CD4-positive, CD25-positive, alpha-beta regulatory T cell (primary cell): ENCODE data around the gene EPB41L4A. TPM values are rescaled to one million over a fixed set of nuclear protein-coding genes. Genes with fewer than 3 reads are reported as not detected.

ENCODE experiments used
- ATAC-seq, 2 donors: fragments of 150-1000 bp; cut with Tn5 transposase; one replicate each; pipeline ENCODE4 v1.10.0; 2021; ENCODE audit warnings: low read depth in 2 of 2, moderate number of reproducible peaks in 2 of 2, moderate library complexity in 1 of 2
- DNase-seq, 3 donors: peaks; one replicate each; pipeline versions ENCODE4 v3.0.0 to v3.0.0-alpha.2; 2012 to 2022; ENCODE audit warnings: mixed read lengths in 1 of 3
- H3K27ac ChIP-seq: one replicate; pipeline ENCODE4 v1.7.0; 2013; ENCODE audit warnings: mild to moderate bottlenecking, low read length; ENCODE audit not compliant: insufficient read depth, poor library complexity, severe bottlenecking
- H3K27me3 ChIP-seq: one replicate; pipeline ENCODE4 v1.7.0; 2013; ENCODE audit warnings: low read length; ENCODE audit not compliant: control insufficient read depth, insufficient read depth
- H3K36me3 ChIP-seq: one replicate; pipeline ENCODE4 v1.7.0; 2013; ENCODE audit warnings: mild to moderate bottlenecking, low read length, moderate library complexity; ENCODE audit not compliant: control insufficient read depth, insufficient read depth
- H3K4me1 ChIP-seq: 2 replicates; pipeline ENCODE4 v1.7.0; 2013; ENCODE audit warnings: mild to moderate bottlenecking, low read length; ENCODE audit not compliant: insufficient read depth, control insufficient read depth, poor library complexity, severe bottlenecking
- H3K4me3 ChIP-seq: one replicate; pipeline ENCODE4 v1.7.0; 2013; ENCODE audit warnings: low read depth, mild to moderate bottlenecking, low read length, moderate library complexity
- H3K9me3 ChIP-seq, 2 experiments: 1 replicate in 1 of 2; 2 replicates in 1 of 2; pipeline ENCODE4 v1.7.0; 2013; ENCODE audit warnings: low read length in 2 of 2, mild to moderate bottlenecking in 1 of 2, moderate library complexity in 1 of 2; ENCODE audit not compliant: control insufficient read depth in 2 of 2
- H3K27ac Mint-ChIP-seq, 3 donors: one replicate each; pipeline ENCODE4 v1.8.0; 2020 to 2022; ENCODE audit warnings: mild to moderate bottlenecking in 3 of 3, mixed read lengths in 3 of 3, moderate library complexity in 2 of 3
- H3K27me3 Mint-ChIP-seq: one replicate; pipeline ENCODE4 v1.8.0; 2022; ENCODE audit warnings: mild to moderate bottlenecking, mixed read lengths
- H3K36me3 Mint-ChIP-seq: one replicate; pipeline ENCODE4 v1.8.0; 2020; ENCODE audit warnings: mixed read lengths
- H3K4me1 Mint-ChIP-seq, 4 donors: one replicate each; pipeline ENCODE4 v1.8.0; 2020 to 2022; ENCODE audit warnings: mixed read lengths in 4 of 4, mild to moderate bottlenecking in 1 of 4
- H3K4me3 Mint-ChIP-seq, 4 donors: one replicate each; pipeline ENCODE4 v1.8.0; 2020 to 2022; ENCODE audit warnings: mild to moderate bottlenecking in 4 of 4, mixed read lengths in 4 of 4, moderate library complexity in 3 of 4
- H3K9me3 Mint-ChIP-seq, 7 donors: one replicate each; pipeline ENCODE4 v1.8.0; 2020 to 2022; ENCODE audit warnings: mixed read lengths in 7 of 7, mild to moderate bottlenecking in 3 of 7, moderate library complexity in 2 of 7
- polyA plus RNA-seq, 4 donors: library from polyadenylated mRNA; unstranded; fragments of 300-500 nt; fragmentation: Illumina TruSeq; gene quantifications; one replicate each; pipeline ENCODE4 v1.2.3, GENCODE V29; 2021
- total RNA-seq: library from RNA; stranded (reverse); gene quantifications from one replicate; pipeline ENCODE4 v1.2.3, GENCODE V29; 2022

EPB41L4A gene
- total and polyA plus RNA-seq, 5 donors from 2014 or later = 0.09 to 0.38 (median 0.22) TPM; not detected in 1

DNA sequence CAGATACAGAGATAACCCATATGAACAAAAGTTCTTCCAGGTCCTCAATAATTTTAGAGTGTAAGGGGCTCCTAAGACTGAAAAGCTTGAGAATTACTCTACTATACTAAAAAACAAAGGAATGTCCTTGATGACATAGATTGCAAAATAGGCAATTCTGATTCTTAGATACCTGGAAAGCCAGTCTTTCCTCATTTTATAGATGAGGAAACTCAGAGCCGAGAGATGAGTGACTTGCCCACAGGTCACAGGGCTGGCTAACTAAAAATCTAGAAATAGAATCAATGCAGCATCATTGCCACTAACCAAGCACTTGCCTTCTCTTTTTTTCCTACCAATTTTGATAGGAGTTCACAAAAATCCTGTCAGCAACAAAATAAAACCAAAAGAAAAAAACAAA lies 101.2 kb downstream of the EPB41L4A start:
- H3K36me3 ChIP-seq = no peaks in the 10 kb centered on the region
- Mint-ChIP-seq H3K36me3 (no peaks in the 10 kb centered on the region), H3K27me3 (peaks cover 12% of the 10 kb centered on the region), H3K4me3 (no peak overlapping the region), H3K4me1 (no peaks in the 10 kb centered on the region), H3K9me3 (peaks cover 0 to 4% (median 0%) of the 10 kb centered on the region in 7 donors), H3K27ac (no peak overlapping the region)
- no peak for DNase-seq
- H3K27me3 ChIP-seq = peaks cover 2% of the 10 kb centered on the region
- H3K9me3 ChIP-seq = no peaks in the 10 kb centered on the region
- no peak overlapping the region for H3K27ac ChIP-seq
- H3K4me3 ChIP-seq = no peak overlapping the region
- ATAC-seq = no peak
- H3K4me1 ChIP-seq = no peaks in the 10 kb centered on the region

DNA sequence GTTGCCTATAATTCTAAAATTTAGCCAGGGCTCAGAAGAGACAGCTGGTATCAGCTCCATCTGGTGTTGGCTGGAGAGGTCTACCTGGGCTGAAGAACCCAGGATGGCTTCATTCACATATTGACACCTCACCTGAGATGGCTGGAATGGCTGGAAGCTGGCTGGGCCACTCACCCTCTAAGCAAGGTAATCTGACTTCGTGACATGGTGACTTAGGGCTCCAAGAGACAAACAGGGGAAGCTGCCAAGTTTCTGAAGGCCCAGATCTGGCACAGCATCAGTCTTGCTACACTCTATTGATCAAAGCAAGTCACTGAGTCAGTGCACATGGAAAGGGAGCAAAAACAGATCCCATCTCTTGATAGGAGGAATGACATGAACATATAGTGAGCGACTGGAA lies 102.3 kb downstream of the EPB41L4A start:
- Mint-ChIP-seq H3K4me1 (no peaks in the 10 kb centered on the region), H3K27me3 (peaks cover 12% of the 10 kb centered on the region), H3K9me3 (peaks cover 0 to 4% (median 0%) of the 10 kb centered on the region in 7 donors), H3K27ac (peak overlapping the region in 1 of 3 donors; percentile 29), H3K36me3 (no peaks in the 10 kb centered on the region), H3K4me3 (no peak overlapping the region)
- H3K4me3 ChIP-seq = no peak overlapping the region
- H3K27ac ChIP-seq = no peak overlapping the region
- peaks cover 4% of the 10 kb centered on the region for H3K27me3 ChIP-seq
- no peaks in the 10 kb centered on the region for H3K9me3 ChIP-seq
- H3K4me1 ChIP-seq = no peaks in the 10 kb centered on the region
- ATAC-seq (no peak), DNase-seq (no peak)
- no peaks in the 10 kb centered on the region for H3K36me3 ChIP-seq

DNA sequence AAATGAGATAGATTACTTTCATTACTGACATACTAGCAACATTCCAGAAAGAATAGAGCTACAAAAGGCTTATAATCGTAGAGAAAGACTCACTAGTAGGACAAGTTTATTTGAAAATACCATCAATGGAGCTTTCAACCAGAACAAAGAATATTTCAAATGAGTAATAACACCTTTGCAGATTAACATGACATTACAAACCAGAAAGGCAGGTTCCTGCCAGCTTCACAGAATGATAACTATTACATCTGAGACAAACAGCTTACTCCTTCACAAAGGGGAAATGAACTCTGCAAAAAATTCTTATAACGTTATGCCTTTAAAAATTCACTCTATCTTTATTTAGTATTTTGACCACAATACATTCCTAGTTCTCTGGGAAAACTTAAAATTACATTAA lies 103.1 kb downstream of the EPB41L4A start:
- ATAC-seq (no peak), DNase-seq (no peak)
- H3K4me1 Mint-ChIP-seq = no peaks in the 10 kb centered on the region
- no peaks in the 10 kb centered on the region for H3K36me3 Mint-ChIP-seq
- peaks cover 0 to 4% (median 0%) of the 10 kb centered on the region in 7 donors for H3K9me3 Mint-ChIP-seq
- H3K4me3 Mint-ChIP-seq = no peak overlapping the region
- peaks cover 12% of the 10 kb centered on the region for H3K27me3 Mint-ChIP-seq
- H3K36me3 ChIP-seq = no peaks in the 10 kb centered on the region
- no peaks in the 10 kb centered on the region for H3K9me3 ChIP-seq
- no peaks in the 10 kb centered on the region for H3K4me1 ChIP-seq
- H3K27ac Mint-ChIP-seq = no peak overlapping the region
- H3K4me3 ChIP-seq = no peak overlapping the region
- H3K27me3 ChIP-seq = peaks cover 4% of the 10 kb centered on the region
- no peak overlapping the region for H3K27ac ChIP-seq

GRCh38 chr5:112312295-112313275 lies 106.5 kb downstream of the EPB41L4A start:
- Histone ChIP-seq H3K4me1 (no peaks in the 10 kb centered on the region), H3K27me3 (peaks cover 4% of the 10 kb centered on the region), H3K9me3 (no peaks in the 10 kb centered on the region), H3K4me3 (no peak overlapping the region), H3K27ac (no peak overlapping the region), H3K36me3 (no peaks in the 10 kb centered on the region)
- DNase-seq (no peak), ATAC-seq (no peak)
- Mint-ChIP-seq H3K27me3 (peaks cover 10% of the 10 kb centered on the region), H3K4me1 (no peaks in the 10 kb centered on the region), H3K36me3 (no peaks in the 10 kb centered on the region), H3K4me3 (no peak overlapping the region), H3K9me3 (peaks cover 0 to 4% (median 0%) of the 10 kb centered on the region in 7 donors), H3K27ac (no peak overlapping the region)

- H3K27me3 ChIP-seq = peaks cover 2% of the 10 kb centered on the region
- no peaks in the 10 kb centered on the region for H3K9me3 ChIP-seq
- no peak overlapping the region for H3K27ac ChIP-seq
- no peaks in the 10 kb centered on the region for H3K36me3 ChIP-seq
- H3K27ac Mint-ChIP-seq = no peak overlapping the region
- H3K36me3 Mint-ChIP-seq = no peaks in the 10 kb centered on the region
- no peaks in the 10 kb centered on the region for H3K4me1 Mint-ChIP-seq
- peaks cover 0 to 4% (median 0%) of the 10 kb centered on the region in 7 donors for H3K9me3 Mint-ChIP-seq
- no peak for DNase-seq
- no peak overlapping the region for H3K4me3 Mint-ChIP-seq
- H3K4me1 ChIP-seq = no peaks in the 10 kb centered on the region
- no peak for ATAC-seq
- peaks cover 10% of the 10 kb centered on the region for H3K27me3 Mint-ChIP-seq
- H3K4me3 ChIP-seq = no peak overlapping the region
Observed at GRCh38 chr5:112310746-112311145, 108.3 kb downstream of the EPB41L4A start.

- DNase-seq (no peak), ATAC-seq (no peak)
- no peaks in the 10 kb centered on the region for H3K4me1 ChIP-seq
- H3K4me3 ChIP-seq = no peak overlapping the region
- no peaks in the 10 kb centered on the region for H3K9me3 ChIP-seq
- H3K27ac Mint-ChIP-seq = no peak overlapping the region
- no peaks in the 10 kb centered on the region for H3K36me3 Mint-ChIP-seq
- no peaks in the 10 kb centered on the region for H3K36me3 ChIP-seq
- H3K4me3 Mint-ChIP-seq = no peak overlapping the region
- peaks cover 2% of the 10 kb centered on the region for H3K27me3 ChIP-seq
- no peak overlapping the region for H3K27ac ChIP-seq
- peaks cover 0 to 3% (median 0%) of the 10 kb centered on the region in 7 donors for H3K9me3 Mint-ChIP-seq
- peaks cover 13% of the 10 kb centered on the region for H3K27me3 Mint-ChIP-seq
- H3K4me1 Mint-ChIP-seq = no peaks in the 10 kb centered on the region
Observed at GRCh38 chr5:112308608-112309007, 110.5 kb downstream of the EPB41L4A start.

DNA sequence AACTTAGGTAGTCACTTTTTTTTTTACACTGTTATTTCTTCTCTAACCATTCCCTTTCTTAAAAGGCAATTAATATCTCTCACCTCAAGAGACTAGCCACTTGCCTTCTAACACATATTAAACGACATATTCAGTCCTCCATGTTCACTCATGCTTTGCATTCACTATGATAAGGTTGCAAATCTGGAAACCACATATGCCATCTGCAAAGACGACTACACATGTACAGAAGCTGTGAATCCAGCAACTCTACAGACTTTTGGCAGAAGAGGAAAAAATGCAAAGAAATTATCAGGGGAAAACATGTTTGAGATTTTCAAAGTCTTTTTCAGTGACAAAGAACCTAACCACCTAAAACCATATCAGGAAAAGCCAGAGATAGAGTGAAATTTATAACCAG lies 112.1 kb downstream of the EPB41L4A start:
- DNase-seq (no peak), ATAC-seq (no peak)
- no peak overlapping the region for H3K27ac Mint-ChIP-seq
- Histone ChIP-seq H3K4me3 (no peak overlapping the region), H3K27ac (no peak overlapping the region), H3K4me1 (no peaks in the 10 kb centered on the region), H3K36me3 (no peaks in the 10 kb centered on the region), H3K9me3 (no peaks in the 10 kb centered on the region), H3K27me3 (peaks cover 2% of the 10 kb centered on the region)
- peaks cover 13% of the 10 kb centered on the region for H3K27me3 Mint-ChIP-seq
- H3K36me3 Mint-ChIP-seq = no peaks in the 10 kb centered on the region
- H3K9me3 Mint-ChIP-seq = peaks cover 0 to 3% (median 0%) of the 10 kb centered on the region in 7 donors
- H3K4me1 Mint-ChIP-seq = no peaks in the 10 kb centered on the region
- no peak overlapping the region for H3K4me3 Mint-ChIP-seq

DNA sequence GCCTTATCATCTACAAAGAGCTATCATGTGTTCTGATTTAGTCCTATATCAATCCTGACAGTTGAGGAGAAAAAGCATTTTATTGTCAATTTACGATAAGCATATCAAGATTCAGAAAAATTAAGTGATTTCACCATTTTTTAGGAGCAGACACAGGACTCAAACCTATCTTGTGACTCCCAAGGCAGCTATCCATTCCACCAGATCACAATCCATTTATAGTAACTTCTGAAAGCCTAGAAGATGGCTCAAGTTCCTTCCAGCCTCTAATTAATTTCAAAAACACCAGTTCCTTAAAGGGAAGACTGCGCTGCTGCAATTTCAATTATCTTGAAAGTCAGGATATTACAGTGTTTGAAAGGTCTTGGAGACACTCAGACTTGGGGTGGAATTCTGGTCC lies 114.3 kb downstream of the EPB41L4A start:
- Histone ChIP-seq H3K4me3 (no peak overlapping the region), H3K27ac (no peak overlapping the region), H3K27me3 (peaks cover 2% of the 10 kb centered on the region), H3K36me3 (no peaks in the 10 kb centered on the region), H3K9me3 (no peaks in the 10 kb centered on the region), H3K4me1 (no peaks in the 10 kb centered on the region)
- no peak for ATAC-seq
- H3K27me3 Mint-ChIP-seq = peaks cover 13% of the 10 kb centered on the region
- no peak overlapping the region for H3K4me3 Mint-ChIP-seq
- H3K27ac Mint-ChIP-seq = no peak overlapping the region
- peaks cover 0 to 6% (median 0%) of the 10 kb centered on the region in 7 donors for H3K9me3 Mint-ChIP-seq
- H3K4me1 Mint-ChIP-seq = no peaks in the 10 kb centered on the region
- DNase-seq = no peak
- H3K36me3 Mint-ChIP-seq = no peaks in the 10 kb centered on the region
